Eye (tissue), 1 donor: ENCODE measurements around the gene GAS7.
"Not testable (repeated sequence)": the region's sequence is repeated elsewhere in the genome, so short reads cannot be mapped to it uniquely, and the experiment has no call there.

Experiments
- DNase-seq: peaks from one replicate; pipeline ENCODE4 v3.0.0-alpha.2; 2015

Gene GAS7

GRCh38 chr17:9935408-9935807 is 263.0 kb downstream of the GAS7 start:
- no peak for DNase-seq

GRCh38 chr17:9934331-9934730 is 264.1 kb downstream of the GAS7 start:
- DNase-seq: no peak

DNA sequence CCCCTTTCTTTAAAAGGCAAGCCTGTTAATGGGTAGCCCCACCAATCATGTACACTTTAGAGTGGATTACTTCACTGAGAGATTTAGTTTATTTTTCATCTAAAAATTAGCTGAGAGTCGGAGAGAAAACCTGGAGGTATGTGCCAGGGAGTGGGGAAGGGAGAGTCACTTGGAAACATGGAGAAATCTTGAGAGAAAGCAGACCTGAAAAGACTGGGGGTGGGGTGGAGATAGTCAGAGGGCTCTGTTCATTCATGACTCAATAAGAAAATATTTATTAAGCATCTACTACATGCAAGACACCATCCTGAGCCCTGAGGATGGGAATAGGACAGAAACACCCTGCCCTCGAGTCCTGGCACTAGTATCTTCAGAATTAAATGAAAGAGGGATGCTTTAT is 265.9 kb downstream of the GAS7 start:
- no peak for DNase-seq

GRCh38 chr17:9931144-9931741 is 267.2 kb downstream of the GAS7 start:
- no peak for DNase-seq

GRCh38 chr17:9929871-9930270 is 268.5 kb downstream of the GAS7 start:
- DNase-seq: no peak

DNA sequence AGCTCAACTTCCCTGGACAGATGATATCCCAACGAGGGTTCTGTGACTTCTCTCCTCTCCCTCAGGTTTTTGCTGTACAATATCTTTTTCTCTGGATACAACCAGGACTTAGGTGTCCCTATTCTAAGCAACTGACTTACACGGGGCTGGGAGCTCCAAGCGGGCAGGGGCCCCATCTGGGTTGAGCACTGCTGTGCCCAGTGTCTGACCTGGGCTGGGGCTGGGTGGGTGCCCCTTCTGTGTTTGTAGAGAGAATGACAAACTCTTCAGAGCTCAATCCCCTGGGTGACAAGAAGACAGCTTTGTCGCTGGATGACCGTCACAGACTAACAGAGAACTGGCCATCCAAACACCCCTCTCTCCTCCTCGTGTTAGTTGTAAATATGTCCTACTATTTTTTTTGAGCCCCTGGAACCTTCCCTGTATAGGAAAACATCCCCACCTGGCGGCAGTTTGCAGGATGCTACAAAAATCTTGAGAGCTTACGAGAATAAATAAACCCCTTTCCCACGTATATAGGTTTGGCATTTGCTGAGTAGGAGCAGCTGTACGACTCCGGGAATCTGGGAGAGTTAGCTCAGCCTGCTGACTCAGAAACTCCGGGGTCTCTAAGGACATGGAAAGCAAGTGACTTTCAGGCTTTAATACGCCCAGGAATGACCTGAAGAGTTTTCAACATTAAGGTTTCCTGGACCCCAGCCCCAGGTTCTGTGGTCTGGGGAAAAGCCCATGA is 269.6 kb downstream of the GAS7 start:
- DNase-seq: peak; percentile 82

DNA sequence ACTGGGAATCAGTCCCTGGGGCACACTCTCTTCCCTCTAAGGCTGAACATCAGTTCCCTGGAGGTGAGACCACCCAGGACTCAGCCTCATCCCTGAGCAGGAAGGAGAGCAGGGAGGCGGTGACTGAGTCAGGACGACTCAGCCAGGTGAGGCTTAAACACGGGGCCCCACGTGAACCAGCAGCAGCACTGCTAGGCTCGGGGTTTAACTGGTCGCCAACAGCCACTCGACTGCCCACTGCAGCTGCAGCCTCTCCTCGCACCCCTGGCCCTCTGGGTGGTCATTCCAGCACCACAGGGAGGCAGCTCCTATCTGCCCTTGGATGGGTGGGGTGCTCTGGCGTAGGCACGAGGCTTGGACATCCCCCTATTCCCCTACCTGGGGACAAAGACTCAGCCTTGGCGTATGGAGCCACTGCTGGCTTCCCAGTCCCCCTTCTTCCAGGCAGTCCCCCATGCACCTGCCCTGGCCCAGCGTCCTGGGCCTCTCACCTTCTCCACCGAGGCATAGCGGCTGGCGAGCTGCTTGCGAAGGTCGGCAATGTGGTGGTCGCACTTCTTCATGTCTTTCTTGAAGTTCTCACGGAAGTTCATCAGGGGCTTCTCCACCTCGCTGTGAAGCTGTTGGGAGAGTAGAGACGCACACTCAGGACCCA is 272.1 kb downstream of the GAS7 start:
- no peak for DNase-seq

DNA sequence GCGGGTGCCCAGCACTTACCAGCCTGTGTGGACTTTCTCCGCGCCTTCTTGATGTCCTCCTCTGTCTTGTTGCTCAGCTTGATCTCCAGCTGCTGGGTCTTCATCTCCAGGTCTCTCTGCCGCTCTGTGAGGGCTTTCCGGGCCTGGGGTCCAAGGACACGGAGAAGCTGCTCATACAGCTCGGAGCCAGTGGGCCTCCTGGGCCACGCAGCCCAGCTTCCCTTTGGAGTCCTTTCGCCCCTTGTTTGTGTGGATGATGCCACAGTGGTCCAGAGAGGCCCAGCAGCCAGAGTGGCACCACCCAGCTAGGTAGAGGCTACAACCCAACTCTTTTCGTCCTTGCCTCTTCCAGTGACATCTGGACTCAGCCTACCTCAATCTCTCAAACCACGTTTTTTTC is 272.9 kb downstream of the GAS7 start:
- no peak for DNase-seq

- DNase-seq: peak; percentile 95
These were observed 273.6 kb downstream of the GAS7 start for GRCh38 chr17:9924735-9925191.

DNA sequence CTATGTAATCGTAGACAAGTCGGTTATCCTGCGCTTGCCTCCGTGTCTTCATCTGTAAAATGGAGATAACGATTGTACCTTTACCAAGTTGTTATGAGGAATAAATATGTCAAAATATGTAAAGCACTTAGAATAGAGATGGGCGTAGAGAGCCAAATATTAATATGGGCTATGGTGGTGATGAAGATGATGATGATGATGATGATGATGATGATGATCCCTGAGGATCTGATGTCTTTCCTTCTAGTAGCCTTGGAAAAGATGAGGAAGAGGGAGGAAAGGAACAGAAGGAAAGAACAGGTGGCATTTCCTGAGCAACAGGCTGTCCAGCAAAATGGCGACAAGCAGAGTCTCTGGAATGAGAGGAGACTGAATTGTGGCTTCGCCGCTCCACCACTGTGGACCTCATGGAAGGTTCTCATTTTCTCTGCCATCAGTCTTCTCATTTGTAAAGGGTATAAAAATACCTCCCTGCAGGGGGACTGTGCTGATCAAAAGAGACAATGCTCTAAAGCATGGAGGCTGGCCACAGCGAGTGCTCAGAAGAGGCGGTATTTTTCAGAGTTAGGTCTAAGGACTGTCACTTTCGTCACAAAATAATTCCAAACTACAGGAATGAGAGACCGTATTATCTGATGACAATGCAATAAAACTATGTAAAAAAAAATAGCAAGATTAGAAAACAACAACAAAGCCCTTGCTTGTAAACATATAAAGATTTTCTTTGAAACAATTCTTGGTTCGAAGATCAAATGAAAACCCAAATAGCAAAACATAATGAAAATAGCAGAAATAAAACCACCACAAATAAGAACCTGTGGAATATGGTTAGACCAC is 276.2 kb downstream of the GAS7 start:
- no peak for DNase-seq

DNA sequence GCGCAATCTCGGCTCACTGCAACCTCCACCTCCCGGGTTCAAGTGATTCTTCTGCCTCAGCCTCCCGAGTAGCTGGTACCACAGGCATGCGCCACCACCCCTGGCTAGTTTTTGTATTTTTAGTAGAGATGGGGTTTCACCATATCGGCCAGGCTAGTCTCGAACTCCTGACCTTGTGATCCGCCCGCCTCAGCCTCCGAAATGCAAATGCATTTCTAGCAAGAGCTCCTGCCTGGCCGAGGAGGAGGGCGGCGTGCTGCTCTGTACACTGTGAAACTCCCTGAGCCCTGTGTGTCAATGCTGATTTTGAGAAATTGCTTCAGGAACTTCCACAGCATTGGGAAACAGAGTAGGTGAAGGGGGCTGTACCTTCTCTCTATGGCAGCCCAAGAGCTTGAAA is 277.2 kb downstream of the GAS7 start:
- DNase-seq: not testable (repeated sequence)

GRCh38 chr17:9918804-9919352 is 279.5 kb downstream of the GAS7 start:
- DNase-seq: peak; percentile 35

DNA sequence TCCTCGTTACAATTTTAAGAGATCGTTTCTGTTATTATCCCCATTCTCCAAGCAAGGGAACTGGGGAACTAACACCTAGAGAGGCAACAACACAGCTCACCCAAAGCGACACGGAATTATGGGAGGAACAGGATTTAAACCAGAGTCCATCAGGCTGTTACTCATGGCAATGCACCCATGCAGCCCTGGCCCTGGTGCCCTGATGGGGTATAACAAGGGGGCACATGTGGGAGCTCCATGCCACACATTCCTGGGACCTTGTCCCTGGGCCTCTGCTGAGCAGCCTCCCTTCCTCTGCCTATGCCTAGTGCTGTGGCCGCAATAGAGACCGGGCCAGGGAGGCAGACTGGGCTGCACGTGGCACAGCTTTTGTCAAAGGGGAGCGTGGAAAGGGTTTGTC is 280.1 kb downstream of the GAS7 start:
- no peak for DNase-seq

GRCh38 chr17:9917801-9918200 is 280.6 kb downstream of the GAS7 start:
- DNase-seq: no peak

GRCh38 chr17:9917131-9917530 is 281.3 kb downstream of the GAS7 start:
- no peak for DNase-seq

- DNase-seq: no peak
These were observed 282.3 kb downstream of the GAS7 start for GRCh38 chr17:9916108-9916507.

- no peak for DNase-seq
These were observed 284.9 kb downstream of the GAS7 start for GRCh38 chr17:9913476-9913875.

DNA sequence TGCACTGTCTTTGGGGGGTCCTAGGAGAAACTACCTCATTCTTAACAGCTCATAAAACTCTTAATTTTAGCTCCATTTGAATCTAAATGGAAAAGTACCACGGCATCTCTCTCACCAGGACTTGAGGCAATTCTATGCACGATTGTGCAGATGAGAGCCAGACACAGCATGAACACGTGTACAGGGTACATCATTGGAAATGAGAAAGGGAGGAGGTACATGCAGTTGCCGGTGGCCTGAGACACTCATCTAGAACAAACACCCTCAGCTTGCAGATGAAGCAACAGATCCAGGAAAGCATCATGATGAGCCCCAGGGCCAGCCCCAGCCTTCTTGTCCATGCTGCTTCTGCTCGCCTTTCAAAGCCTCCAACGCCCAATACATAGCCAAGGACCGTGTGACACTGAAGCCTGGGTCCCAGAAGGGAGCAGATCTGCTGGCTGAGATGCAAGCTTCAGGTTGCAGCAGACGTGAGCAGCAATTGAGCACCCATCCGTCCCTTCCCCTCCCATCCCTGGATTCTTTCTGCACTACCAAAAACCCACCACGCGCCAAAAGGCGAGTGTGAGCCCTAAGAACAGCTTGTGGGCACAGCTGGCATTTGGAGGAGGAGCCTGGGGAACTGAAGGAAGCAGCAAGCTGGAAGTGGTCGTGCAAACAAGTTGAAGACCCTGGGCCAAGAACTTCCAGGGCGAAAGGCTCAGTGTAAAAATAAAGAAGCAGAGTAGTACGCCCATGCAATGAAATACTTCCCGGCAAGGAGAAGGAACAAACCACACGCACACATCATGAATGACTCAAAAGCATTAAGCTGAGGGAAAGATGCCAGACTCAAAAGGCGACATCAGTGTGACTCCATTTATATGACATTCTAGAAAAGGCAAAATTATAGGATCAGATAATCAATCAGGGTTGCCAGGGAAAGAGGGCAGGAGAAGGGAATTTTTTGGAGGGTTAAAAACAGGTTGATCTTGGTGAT is 286.0 kb downstream of the GAS7 start:
- no peak for DNase-seq

GRCh38 chr17:9911089-9911488 is 287.3 kb downstream of the GAS7 start:
- no peak for DNase-seq

GRCh38 chr17:9908649-9909042 is 289.8 kb downstream of the GAS7 start:
- no peak for DNase-seq

DNA sequence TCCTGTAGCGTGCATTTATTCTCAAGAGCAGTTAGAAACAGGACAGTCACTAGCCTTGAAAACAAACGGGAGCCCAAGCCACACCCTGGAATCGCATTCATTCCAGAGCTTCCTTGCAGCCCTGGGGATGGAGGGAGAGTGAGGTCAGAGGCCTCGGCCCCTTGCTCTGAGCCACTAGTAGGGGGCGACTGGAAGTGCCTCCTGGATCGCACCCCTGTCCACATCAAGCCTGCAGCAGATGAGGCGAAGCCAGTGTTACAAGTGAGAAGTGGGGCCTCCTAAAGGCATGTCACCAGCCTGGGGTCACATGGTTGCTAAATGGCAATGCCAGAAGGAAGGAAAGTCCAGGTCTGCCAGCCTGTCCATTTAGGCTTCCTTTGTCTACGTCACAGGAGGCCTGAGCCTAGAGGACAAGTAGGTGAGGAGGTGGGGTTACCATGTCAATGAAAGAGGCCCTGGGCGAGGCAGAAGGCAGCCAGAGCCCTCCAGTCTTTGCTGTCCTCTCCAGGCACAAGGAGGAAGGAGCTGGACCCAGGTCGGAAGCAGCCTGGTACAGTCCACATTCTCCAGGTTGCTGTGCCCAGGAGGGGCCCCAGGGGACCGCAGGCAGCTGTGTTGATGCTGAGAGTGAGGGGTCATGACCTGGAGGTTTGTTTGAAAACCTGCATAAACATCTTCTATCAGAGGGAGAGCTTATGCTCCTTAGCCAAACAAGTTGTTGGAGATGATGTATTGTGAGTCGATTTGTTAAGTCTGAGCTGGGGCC is 290.3 kb downstream of the GAS7 start:
- DNase-seq: peak; percentile 67
